ACHN (cell line): Measurements from ENCODE around the gene ERLEC1.

Experiments used
- DNase-seq: peaks from one replicate; pipeline ENCODE4 v3.0.0-alpha.2; 2015
- in situ Hi-C: cut with HindIII; loops from 2 replicates; pipeline ENCODE4 v1.10.0; 2017; ENCODE audit warnings: low sequenced_read_pairs, low pct_ligation_motif_present, low pct_unique_long_range_greater_than_20kb

The ERLEC1 gene

GRCh38 chr2:53863538-53864227 is 76.8 kb downstream of the ERLEC1 start:
- DNase-seq: no peak
- in situ Hi-C loops: no loop called here

GRCh38 chr2:53865264-53865663 is 78.4 kb downstream of the ERLEC1 start:
- in situ Hi-C loops: no loop called here
- no peak for DNase-seq

DNA sequence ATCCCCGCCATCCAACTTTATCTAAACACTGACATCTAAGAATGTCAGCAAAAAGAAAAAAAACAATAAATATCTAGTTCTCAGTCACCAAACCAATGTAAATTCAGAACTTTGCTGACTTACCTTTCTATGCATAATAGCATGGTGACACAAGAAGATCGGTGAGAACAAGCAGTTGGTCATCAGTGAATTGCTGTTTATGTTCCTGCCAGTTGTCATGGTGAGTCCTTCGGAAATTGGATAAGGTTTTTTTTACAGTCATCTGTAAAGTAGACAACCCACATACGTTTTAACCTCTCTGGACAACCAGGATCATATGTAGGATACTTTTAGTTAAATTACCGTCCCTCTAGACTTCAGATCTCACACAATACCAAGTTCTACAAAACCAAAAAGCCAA is 79.1 kb downstream of the ERLEC1 start:
- in situ Hi-C loops: no loop called here
- no peak for DNase-seq

- in situ Hi-C loops: no loop called here
- no peak for DNase-seq
These were observed 80.3 kb downstream of the ERLEC1 start for GRCh38 chr2:53867169-53867568.

DNA sequence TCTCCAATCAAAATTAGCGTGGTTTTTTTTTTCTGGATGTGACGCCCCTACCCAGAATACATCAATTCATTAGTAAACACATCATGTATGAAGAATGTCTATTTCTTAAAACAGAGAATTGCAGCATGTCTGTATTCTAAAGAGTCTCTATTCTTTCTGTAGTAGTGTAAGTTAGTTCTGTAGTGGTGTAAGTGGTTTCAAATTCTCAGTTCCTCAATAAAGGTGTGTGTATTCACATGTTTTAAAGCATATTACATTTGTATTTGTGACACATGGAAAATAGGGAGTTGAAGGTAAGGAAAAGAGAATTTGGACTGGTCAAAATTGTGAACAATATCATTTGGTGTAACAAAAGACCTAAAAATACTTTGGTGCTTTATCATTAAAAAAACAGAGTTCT is 80.9 kb downstream of the ERLEC1 start:
- DNase-seq: no peak
- in situ Hi-C loops: no loop called here
